NCI-H1930 (cell line): ENCODE data around the gene GRIK2.

Source experiments
- DNase-seq, 2 experiments: peaks; one replicate each; lab custom pipeline; 2025; lab: John Stamatoyannopoulos, UW

The GRIK2 gene

DNA sequence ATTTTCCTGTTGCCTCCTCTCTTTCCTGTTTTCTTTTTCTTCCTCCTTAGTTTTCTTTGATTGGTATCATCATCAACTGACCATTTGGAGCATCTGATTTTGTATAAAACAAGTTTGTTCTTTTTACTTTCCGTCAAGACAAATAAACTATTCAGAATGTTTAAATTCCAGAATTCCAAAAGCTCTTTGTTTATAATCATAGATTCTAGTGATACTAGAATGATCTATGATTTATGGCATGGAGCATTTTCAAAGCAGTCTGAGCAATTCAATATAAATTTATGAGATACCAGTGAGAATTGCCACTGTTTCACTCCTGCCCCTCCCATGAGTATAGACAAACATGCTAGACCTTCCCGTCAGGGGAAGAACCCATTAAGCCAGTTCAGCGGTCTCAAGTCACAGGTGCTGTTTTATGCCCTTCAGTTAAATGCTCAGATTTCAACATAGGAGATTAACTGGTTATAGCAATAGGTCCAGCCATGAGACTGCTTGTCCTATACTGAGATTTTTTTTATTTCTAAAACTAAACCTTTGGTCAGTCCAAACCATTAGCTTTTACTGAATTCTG, 60.7 kb downstream of the GRIK2 start:
- DNase-seq, result no peak

DNA sequence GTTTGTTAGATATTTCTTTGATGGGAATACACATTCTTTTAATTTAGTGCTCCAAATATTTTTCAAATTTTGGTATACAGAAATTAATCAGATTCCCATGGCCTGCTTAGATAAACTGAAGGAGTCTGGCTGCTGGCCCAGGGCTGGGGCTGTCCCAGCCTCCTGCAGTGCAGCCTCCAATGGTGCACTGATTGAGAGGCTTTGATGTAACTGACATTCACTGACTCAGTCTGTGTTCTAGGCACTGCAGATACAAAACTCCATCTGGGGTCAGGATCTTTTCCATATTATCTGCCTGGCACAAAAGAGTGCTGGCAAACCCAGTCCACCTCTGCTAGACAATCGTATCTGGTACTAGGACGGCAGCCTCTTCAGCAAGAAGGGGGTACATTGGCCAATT, 64.8 kb downstream of the GRIK2 start:
- DNase-seq, result no peak

DNA sequence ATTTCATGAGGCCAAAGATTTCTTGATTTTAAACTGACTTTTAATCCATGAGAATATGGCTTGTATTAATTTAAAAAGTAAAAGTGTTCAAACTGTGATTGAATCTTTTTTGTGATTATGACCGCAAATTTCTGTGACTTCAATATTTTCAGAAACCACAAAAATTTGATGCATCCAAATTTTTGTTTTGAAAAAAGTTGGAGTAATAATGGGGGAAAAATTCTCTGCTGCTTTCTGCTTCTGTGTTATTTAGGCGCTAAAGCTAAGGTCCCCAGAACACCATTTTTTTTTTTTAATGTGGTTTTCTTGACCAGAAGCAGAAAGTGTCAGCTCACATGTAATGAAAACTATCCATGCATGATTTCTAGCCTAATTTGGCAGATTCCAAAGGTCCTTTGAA, 65.3 kb downstream of the GRIK2 start:
- no peak for DNase-seq

DNA sequence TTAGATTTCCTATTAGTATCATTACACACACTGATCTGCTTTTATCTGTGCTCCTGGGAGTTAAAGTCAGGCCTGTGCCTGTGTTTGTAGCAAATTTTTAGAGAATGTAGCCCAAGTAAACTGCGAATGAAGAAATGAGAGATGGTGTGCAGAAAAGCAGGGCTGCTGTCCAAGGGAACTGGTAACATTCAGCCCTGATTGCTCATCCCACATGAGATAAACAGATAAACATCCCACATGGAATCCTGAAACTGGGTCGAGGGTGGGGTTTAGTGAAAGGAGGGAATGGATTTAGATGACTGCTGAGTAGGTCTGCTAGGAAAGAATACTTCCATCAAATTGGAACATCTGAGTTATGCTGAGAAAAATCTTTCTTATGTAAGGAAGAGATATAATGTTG, 69.1 kb downstream of the GRIK2 start:
- DNase-seq, result no peak

GRCh38 chr6:101465863-101466262, 72.4 kb downstream of the GRIK2 start:
- DNase-seq, result no peak

- no peak for DNase-seq
Observed at GRCh38 chr6:101477436-101477835, 83.9 kb downstream of the GRIK2 start.

DNA sequence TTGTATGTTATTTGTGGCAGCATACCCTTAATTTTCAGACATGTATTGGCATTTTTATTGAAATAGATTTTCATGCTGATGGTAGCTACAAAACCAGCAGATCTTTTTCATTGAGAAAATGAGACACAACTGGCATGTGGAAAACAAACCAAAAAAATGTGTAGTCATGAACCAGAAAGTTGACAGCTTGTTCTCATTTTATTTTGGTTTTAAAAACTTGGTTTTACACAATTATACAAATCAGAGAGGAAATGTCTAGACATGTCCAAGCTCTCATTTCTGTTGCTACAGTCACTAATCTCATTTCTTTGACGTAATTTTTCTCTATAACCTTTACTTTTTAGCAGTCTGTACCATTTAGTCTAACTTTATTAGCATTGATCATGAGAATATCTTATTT, 85.4 kb downstream of the GRIK2 start:
- DNase-seq, result no peak

- no peak for DNase-seq
Observed at GRCh38 chr6:101482606-101483005, 89.1 kb downstream of the GRIK2 start.

DNA sequence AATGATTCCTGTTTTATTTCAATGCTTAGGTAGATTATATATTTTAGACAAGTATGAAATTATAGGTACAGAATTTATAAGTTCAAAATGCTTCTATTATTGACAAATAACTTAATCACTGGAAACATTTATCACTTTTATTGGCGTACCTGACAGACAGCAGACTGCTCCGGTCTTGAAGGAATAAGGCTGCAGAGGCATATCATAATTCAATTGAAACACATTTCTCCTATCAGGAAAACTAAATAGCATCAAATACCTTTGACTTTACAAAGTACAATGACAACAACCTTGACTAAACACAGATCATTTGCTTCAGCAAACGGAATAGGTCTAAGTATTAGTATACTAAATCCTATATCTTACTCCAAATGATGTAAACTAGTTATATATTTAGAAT, 91.3 kb downstream of the GRIK2 start:
- DNase-seq, result no peak

DNA sequence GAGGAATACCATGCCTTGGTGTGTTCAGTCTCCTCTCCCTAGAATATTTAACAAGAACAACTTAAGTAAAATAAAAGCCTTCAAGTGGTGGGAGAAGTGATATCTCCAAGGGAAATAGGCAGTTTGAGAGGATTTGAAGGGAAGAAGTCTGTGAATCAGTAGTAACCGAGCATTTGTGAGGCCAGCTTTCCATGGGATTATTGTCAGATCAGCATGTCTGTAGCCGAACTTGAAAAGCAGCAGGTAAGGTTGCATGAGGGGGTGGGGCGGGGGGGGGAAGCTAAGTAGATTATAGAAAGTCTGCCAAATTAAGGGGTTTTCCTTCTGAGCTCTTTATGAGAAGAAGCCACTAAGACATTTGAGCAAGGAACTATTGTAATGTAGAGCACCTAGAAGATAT, 92.6 kb downstream of the GRIK2 start:
- DNase-seq, result no peak

DNA sequence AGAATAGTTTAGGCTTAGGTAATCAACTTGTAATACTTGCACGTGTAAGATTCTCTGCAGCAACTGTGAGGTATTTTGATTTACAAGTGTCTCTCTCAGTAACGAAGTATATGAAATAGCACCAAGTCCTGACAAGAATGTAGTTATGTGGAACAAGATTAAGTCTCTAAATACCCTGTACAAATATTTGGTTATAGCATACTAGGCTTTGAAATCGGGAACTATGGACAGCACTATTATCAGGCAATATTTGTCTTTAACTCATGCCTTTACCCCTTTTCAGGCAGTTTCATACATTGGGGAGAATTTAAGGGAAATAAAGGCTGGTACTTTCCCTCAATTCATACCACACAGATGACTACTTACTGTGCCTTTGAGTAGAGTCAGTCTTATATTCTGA, 93.2 kb downstream of the GRIK2 start:
- no peak for DNase-seq

- DNase-seq, result no peak
Observed at GRCh38 chr6:101489456-101489855, 95.9 kb downstream of the GRIK2 start.

DNA sequence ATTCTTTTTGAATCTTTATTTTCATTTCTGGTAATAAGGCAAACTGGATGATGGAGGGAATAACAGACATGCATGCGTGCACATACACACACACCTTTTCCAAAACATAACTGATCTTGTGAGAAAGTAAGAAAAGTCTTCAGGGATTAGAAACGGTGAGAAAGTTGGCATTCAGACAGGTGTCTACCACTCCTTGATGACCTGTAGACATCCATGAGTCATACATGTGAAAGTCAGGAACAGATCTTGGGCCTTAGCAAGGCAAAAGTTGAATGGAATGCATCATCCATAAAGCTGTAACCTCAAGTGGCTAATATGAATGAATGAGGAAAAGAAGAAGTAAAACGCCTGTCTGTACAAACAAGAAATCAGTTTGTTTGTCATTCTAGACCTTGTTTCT, 97.3 kb downstream of the GRIK2 start:
- DNase-seq, result no peak

- no peak for DNase-seq
Observed at GRCh38 chr6:101502818-101503217, 109.3 kb downstream of the GRIK2 start.

- DNase-seq, result no peak
Observed at GRCh38 chr6:101509536-101509935, 116.0 kb downstream of the GRIK2 start.

- DNase-seq, result no peak
Observed at GRCh38 chr6:101513181-101513580, 119.7 kb downstream of the GRIK2 start.

GRCh38 chr6:101516578-101516977, 123.1 kb downstream of the GRIK2 start:
- DNase-seq, result no peak

GRCh38 chr6:101517632-101518031, 124.1 kb downstream of the GRIK2 start:
- DNase-seq, result no peak

GRCh38 chr6:101522254-101522653, 128.7 kb downstream of the GRIK2 start:
- no peak for DNase-seq

GRCh38 chr6:101527467-101527866, 134.0 kb downstream of the GRIK2 start:
- DNase-seq, result no peak

DNA sequence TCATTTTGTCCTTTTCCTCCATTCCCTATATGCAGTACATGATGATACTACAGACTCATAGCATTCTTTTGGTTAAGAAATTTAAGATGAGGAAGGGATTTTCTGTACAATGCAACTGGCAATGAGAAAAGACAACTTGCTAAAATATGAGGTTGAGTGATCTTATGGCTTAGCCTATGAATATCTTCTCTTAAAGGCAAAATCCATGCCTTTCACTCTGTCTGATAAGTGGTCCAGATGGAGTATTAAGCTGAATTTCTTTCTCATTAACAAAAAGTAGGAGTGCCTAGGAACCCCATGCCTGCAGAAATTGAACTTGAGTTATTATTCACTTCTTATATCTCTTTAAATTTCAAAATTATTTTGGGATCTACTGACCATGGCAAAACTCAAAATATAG, 135.3 kb downstream of the GRIK2 start:
- no peak for DNase-seq

GRCh38 chr6:101531538-101531937, 138.0 kb downstream of the GRIK2 start:
- no peak for DNase-seq

- no peak for DNase-seq
Observed at GRCh38 chr6:101534386-101534785, 140.9 kb downstream of the GRIK2 start.

- DNase-seq, result no peak
Observed at GRCh38 chr6:101534821-101535220, 141.3 kb downstream of the GRIK2 start.
